ENCODE data around the gene RPAP3. TPM values are rescaled to one million over a fixed set of nuclear protein-coding genes. Genes with fewer than 3 reads are reported as not detected.
A peak's percentile ranks its signal among the peaks of the same experiment; 100 is the strongest.
"Not testable (repeated sequence)": the region's sequence is repeated elsewhere in the genome, so short reads cannot be mapped to it uniquely, and the experiment has no call there.

RPAP3 gene
- total RNA-seq, 1 donor from 2014 or later: 7.6 TPM

- FAIRE-seq (no peak), DNase-seq (ENCODE audit: low read depth) (peak; percentile 43)
- TF ChIP-seq CTCF (IDR thresholded peaks at IDR 0.05; ENCODE audit: insufficient read depth, low read length, severe bottlenecking): peak; percentile 43
- H3K36me3 ChIP-seq (ENCODE audit: control insufficient read depth, insufficient read depth, low read length): no peaks in the 10 kb centered on the region
- H3K4me3 ChIP-seq (ENCODE audit: low read depth, low read length): no peak overlapping the region
- no peaks in the 10 kb centered on the region for H3K27me3 ChIP-seq (ENCODE audit: control insufficient read depth, insufficient read depth, low read length)
These were observed 54.2 kb downstream of the RPAP3 start for GRCh38 chr12:47651368-47652254.

GRCh38 chr12:47650469-47650868 is 55.4 kb downstream of the RPAP3 start:
- H3K4me3 ChIP-seq (ENCODE audit: low read depth, low read length): no peak overlapping the region
- no peaks in the 10 kb centered on the region for H3K36me3 ChIP-seq (ENCODE audit: control insufficient read depth, insufficient read depth, low read length)
- no peak for TF ChIP-seq CTCF (IDR thresholded peaks at IDR 0.05; ENCODE audit: insufficient read depth, low read length, severe bottlenecking)
- FAIRE-seq: no peak
- H3K27me3 ChIP-seq (ENCODE audit: control insufficient read depth, insufficient read depth, low read length): no peaks in the 10 kb centered on the region
- peak; percentile 27 for DNase-seq (ENCODE audit: low read depth)

- H3K4me3 ChIP-seq (ENCODE audit: low read depth, low read length): no peak overlapping the region
These were observed 56.4 kb downstream of the RPAP3 start for GRCh38 chr12:47649381-47649780.

GRCh38 chr12:47648056-47648579 is 57.7 kb downstream of the RPAP3 start:
- H3K27me3 ChIP-seq (ENCODE audit: control insufficient read depth, insufficient read depth, low read length): no peaks in the 10 kb centered on the region
- no peak for TF ChIP-seq CTCF (IDR thresholded peaks at IDR 0.05; ENCODE audit: insufficient read depth, low read length, severe bottlenecking)

More at GRCh38 chr12:47649381-47649780, 56.4 kb downstream of the RPAP3 start:
- no peaks in the 10 kb centered on the region for H3K36me3 ChIP-seq (ENCODE audit: control insufficient read depth, insufficient read depth, low read length)
- no peaks in the 10 kb centered on the region for H3K27me3 ChIP-seq (ENCODE audit: control insufficient read depth, insufficient read depth, low read length)
- no peak for DNase-seq (ENCODE audit: low read depth)
- FAIRE-seq: no peak
- TF ChIP-seq CTCF (IDR thresholded peaks at IDR 0.05; ENCODE audit: insufficient read depth, low read length, severe bottlenecking): no peak

GRCh38 chr12:47642310-47642709 is 63.5 kb downstream of the RPAP3 start:
- not testable (repeated sequence) for H3K27me3 ChIP-seq (ENCODE audit: control insufficient read depth, insufficient read depth, low read length); DNase-seq (ENCODE audit: low read depth); H3K4me3 ChIP-seq (ENCODE audit: low read depth, low read length); FAIRE-seq; H3K36me3 ChIP-seq (ENCODE audit: control insufficient read depth, insufficient read depth, low read length)

More at GRCh38 chr12:47648056-47648579, 57.7 kb downstream of the RPAP3 start:
- FAIRE-seq (no peak), DNase-seq (ENCODE audit: low read depth) (no peak)
- Histone ChIP-seq H3K36me3 (ENCODE audit: control insufficient read depth, insufficient read depth, low read length) (no peaks in the 10 kb centered on the region), H3K4me3 (ENCODE audit: low read depth, low read length) (no peak overlapping the region)

GRCh38 chr12:47636908-47637780 is 68.7 kb downstream of the RPAP3 start:
- Histone ChIP-seq H3K36me3 (ENCODE audit: control insufficient read depth, insufficient read depth, low read length) (no peaks in the 10 kb centered on the region), H3K4me3 (ENCODE audit: low read depth, low read length) (no peak overlapping the region), H3K27me3 (ENCODE audit: control insufficient read depth, insufficient read depth, low read length) (no peaks in the 10 kb centered on the region)
- no peak for FAIRE-seq
- DNase-seq (ENCODE audit: low read depth): peak; percentile 61
- TF ChIP-seq CTCF (IDR thresholded peaks at IDR 0.05; ENCODE audit: insufficient read depth, low read length, severe bottlenecking): peak; percentile 71

- FAIRE-seq; H3K4me3 ChIP-seq (ENCODE audit: low read depth, low read length); H3K36me3 ChIP-seq (ENCODE audit: control insufficient read depth, insufficient read depth, low read length); DNase-seq (ENCODE audit: low read depth); H3K27me3 ChIP-seq (ENCODE audit: control insufficient read depth, insufficient read depth, low read length): not testable (repeated sequence)
These were observed 70.1 kb downstream of the RPAP3 start for GRCh38 chr12:47635770-47636169.
